ENCODE measurements around the gene ZNF318. TPM values are rescaled to one million over a fixed set of nuclear protein-coding genes. Genes with fewer than 3 reads are reported as not detected.
"Not testable (repeated sequence)": the region's sequence is repeated elsewhere in the genome, so short reads cannot be mapped to it uniquely, and the experiment has no call there.

ZNF318 gene
- total and polyA plus RNA-seq, 9 donors, result 8.3 to 26.0 (median 19.6) TPM

DNA sequence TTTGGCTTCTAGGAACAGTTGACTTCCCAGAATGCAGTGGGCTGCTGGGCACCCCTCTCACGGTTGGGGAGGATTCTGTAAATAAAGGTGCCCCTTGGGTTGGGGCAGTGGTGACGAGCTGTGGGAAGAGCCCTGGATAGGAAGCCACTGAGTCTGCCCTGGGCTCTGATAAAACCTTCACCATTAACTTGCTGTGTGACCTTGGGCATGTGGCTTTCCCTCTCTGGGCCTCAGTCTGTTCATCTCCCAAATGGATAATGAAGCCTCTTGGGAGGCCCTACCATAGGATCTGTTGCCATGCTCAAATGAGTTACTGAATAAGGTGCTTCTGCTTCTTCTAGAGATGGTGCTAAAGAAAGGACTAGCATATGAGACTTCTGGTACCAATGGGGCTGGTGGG lies 64.6 kb downstream of the ZNF318 start:
- H3K4me3 ChIP-seq, result no peak overlapping the region
- WGBS, 3 donors, result 71 to 75% (median 74%) methylated on average over 2 of the region's 2 CpGs
- no peaks in the 10 kb centered on the region for H3K27me3 ChIP-seq
- TF ChIP-seq EP300 (IDR thresholded peaks at IDR 0.05) (no peak), POLR2A (IDR thresholded peaks at IDR 0.05) (no peak)
- TF ChIP-seq, protein P1, sequence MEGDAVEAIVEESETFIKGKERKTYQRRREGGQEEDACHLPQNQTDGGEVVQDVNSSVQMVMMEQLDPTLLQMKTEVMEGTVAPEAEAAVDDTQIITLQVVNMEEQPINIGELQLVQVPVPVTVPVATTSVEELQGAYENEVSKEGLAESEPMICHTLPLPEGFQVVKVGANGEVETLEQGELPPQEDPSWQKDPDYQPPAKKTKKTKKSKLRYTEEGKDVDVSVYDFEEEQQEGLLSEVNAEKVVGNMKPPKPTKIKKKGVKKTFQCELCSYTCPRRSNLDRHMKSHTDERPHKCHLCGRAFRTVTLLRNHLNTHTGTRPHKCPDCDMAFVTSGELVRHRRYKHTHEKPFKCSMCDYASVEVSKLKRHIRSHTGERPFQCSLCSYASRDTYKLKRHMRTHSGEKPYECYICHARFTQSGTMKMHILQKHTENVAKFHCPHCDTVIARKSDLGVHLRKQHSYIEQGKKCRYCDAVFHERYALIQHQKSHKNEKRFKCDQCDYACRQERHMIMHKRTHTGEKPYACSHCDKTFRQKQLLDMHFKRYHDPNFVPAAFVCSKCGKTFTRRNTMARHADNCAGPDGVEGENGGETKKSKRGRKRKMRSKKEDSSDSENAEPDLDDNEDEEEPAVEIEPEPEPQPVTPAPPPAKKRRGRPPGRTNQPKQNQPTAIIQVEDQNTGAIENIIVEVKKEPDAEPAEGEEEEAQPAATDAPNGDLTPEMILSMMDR (IDR thresholded peaks at IDR 0.05), result no peak
- intact Hi-C loops (cut with DNase I), result no loop called here
- no peak overlapping the region for H3K27ac ChIP-seq
- H3K36me3 ChIP-seq, result no peaks in the 10 kb centered on the region
- no peaks in the 10 kb centered on the region for H3K9me3 ChIP-seq
- peaks cover 4% of the 10 kb centered on the region for H3K4me1 ChIP-seq (ENCODE audit: insufficient read depth)
- no peak for DNase-seq

DNA sequence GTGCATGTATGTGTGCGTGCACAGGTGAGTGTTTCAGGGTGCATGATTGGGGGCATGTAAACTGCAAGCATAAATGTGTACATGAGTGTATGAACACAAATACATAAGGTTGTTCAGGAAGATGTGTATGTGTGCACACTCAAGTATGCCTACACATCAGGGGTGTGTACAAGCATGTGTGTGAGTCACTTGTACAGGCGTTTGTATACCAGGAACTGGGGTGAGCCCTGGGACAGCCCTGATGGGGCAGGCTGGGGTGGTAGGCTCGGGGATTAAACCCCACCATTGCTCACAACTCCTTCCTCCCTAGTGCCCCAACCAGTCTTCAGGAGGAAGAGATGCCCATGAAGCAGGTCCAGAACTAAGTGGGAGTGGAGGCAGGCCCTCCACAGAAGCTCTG lies 65.1 kb downstream of the ZNF318 start:
- Histone ChIP-seq H3K4me3 (no peak overlapping the region), H3K27ac (no peak overlapping the region), H3K27me3 (no peaks in the 10 kb centered on the region), H3K36me3 (no peaks in the 10 kb centered on the region), H3K4me1 (ENCODE audit: insufficient read depth) (peaks cover 4% of the 10 kb centered on the region), H3K9me3 (no peaks in the 10 kb centered on the region)
- DNase-seq, result no peak
- WGBS, 3 donors, result 70 to 79% (median 74%) methylated on average over 3 of the region's 3 CpGs
- intact Hi-C loops (cut with DNase I), result no loop called here
- TF ChIP-seq POLR2A (IDR thresholded peaks at IDR 0.05) (no peak), EP300 (IDR thresholded peaks at IDR 0.05) (no peak)
- TF ChIP-seq, protein P1 (IDR thresholded peaks at IDR 0.05), result no peak

DNA sequence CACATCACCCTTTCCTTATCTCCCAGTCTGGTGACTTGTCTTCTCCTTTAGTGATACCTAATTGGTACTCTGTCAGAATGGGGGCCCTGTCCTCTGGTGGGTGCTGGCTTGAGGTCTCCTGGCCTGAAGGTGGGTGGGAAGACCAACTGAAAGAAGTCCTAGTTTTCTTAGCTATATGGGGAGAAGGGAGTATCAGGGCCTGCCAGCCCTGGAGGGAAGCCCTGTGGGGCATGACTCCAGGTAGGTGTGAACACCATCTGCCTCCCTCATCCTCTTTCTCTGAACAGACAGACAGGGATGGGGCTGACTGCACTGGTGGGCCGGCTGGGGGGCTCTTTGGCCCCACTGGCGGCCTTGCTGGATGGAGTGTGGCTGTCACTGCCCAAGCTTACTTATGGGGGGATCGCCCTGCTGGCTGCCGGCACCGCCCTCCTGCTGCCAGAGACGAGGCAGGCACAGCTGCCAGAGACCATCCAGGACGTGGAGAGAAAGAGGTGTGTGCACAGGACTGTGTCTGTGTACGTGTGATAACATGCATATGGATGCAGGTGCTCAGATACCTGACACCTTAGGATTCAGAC lies 65.6 kb downstream of the ZNF318 start:
- Histone ChIP-seq H3K4me1 (ENCODE audit: insufficient read depth) (peaks cover 4% of the 10 kb centered on the region), H3K4me3 (no peak overlapping the region), H3K9me3 (no peaks in the 10 kb centered on the region), H3K27me3 (no peaks in the 10 kb centered on the region), H3K36me3 (no peaks in the 10 kb centered on the region), H3K27ac (no peak overlapping the region)
- 63 to 67% (median 66%) methylated on average over 8 of the region's 8 CpGs for WGBS, 3 donors
- intact Hi-C loops (cut with DNase I), result no loop called here
- no peak for DNase-seq
- TF ChIP-seq EP300 (IDR thresholded peaks at IDR 0.05) (no peak), POLR2A (IDR thresholded peaks at IDR 0.05) (no peak)
- TF ChIP-seq, protein P1 (IDR thresholded peaks at IDR 0.05), result no peak

DNA sequence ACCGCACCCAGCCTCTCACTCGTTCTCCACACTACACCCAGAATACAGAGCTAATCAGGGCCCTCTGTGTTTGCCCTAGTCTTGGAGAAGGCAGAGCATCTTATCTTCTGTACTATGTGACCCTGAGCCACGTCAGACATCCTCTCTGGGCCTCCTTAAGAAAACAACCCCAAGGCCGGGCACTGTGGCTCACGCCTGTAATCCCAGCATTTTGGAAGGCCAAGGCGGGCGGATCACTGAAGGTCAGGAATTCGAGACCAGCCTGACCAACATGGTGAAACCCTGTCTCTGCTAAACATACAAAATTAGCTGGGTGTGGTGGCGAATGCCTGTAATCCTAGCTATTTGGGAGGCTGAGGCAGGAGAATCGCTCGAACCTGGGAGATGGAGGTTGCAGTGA lies 66.4 kb downstream of the ZNF318 start:
- 55 to 71% (median 57%) methylated on average over 11 of the region's 11 CpGs for WGBS, 3 donors
- H3K4me3 ChIP-seq; H3K4me1 ChIP-seq (ENCODE audit: insufficient read depth); DNase-seq; intact Hi-C loops (cut with DNase I); H3K9me3 ChIP-seq; H3K27me3 ChIP-seq; H3K27ac ChIP-seq; H3K36me3 ChIP-seq: not testable (repeated sequence)

DNA sequence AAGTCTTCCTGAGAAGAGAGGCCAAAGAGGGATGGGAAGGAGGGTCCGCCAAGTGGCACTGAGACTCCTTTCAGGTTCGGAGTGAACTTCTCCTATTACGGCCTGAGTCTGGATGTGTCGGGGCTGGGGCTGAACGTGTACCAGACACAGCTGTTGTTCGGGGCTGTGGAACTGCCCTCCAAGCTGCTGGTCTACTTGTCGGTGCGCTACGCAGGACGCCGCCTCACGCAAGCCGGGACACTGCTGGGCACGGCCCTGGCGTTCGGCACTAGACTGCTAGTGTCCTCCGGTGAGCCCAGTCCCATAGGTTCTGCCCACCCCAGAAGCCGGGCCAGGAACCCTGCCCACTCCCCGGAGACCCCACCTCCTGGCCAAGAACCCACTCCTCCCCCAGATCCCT lies 67.3 kb downstream of the ZNF318 start:
- TF ChIP-seq, protein P1 (IDR thresholded peaks at IDR 0.05), result no peak
- TF ChIP-seq POLR2A (IDR thresholded peaks at IDR 0.05), result no peak
- TF ChIP-seq EP300 (IDR thresholded peaks at IDR 0.05), result no peak
- Histone ChIP-seq H3K4me3 (no peak overlapping the region), H3K36me3 (no peaks in the 10 kb centered on the region), H3K27ac (no peak overlapping the region), H3K4me1 (ENCODE audit: insufficient read depth) (no peaks in the 10 kb centered on the region), H3K9me3 (no peaks in the 10 kb centered on the region), H3K27me3 (no peaks in the 10 kb centered on the region)
- WGBS, 3 donors, result 67 to 73% (median 72%) methylated on average over 19 of the region's 19 CpGs
- no peak for DNase-seq
- intact Hi-C loops (cut with DNase I), result no loop called here

Data from ovary (tissue), 9 donors.